ENCODE data around the gene CHMP6.

Gene CHMP6

GRCh38 chr17:80956321-80957190, 35.1 kb upstream of the CHMP6 start:
- DNase-seq (ENCODE audit: low read depth) = no peak

- no peak for DNase-seq (ENCODE audit: low read depth)
These were observed 34.1 kb upstream of the CHMP6 start for GRCh38 chr17:80957461-80957941.

GRCh38 chr17:80959330-80960036, 32.2 kb upstream of the CHMP6 start:
- DNase-seq (ENCODE audit: low read depth) = no peak

DNA sequence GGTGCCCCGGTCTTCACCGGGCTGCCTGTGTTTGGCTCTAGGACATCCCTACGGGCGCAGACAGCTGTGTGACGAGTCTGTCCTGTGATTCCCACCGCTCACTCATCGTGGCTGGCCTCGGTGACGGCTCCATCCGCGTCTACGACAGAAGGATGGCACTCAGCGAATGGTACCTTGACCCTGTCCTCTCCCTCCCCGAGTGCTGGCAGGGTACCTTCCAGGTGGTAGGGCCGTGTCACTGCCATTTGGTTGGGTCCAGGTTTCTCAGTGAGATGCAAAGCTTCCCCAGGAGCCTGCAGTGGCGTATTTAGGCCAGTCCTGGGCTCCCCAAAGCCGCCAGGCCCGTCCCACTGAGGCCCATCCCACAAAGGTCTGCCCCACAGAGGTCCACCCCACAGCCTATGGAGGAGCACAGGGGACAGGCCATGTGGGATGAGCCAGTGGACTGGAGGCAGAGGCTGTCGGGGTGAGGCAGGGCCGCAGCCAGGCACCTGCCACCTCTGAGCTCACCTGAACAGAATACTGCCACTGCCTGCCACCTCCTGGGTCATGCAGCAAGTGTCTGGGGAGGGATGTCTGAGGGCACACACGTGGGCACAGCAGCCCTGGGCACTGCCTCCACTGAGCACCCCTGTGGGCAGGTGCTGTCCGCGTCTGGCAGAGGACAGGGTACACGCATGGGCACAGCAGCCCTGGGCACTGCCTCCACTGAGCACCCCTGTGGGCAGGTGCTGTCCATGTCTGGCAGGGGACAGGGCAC, 31.4 kb upstream of the CHMP6 start:
- DNase-seq (ENCODE audit: low read depth) = no peak

DNA sequence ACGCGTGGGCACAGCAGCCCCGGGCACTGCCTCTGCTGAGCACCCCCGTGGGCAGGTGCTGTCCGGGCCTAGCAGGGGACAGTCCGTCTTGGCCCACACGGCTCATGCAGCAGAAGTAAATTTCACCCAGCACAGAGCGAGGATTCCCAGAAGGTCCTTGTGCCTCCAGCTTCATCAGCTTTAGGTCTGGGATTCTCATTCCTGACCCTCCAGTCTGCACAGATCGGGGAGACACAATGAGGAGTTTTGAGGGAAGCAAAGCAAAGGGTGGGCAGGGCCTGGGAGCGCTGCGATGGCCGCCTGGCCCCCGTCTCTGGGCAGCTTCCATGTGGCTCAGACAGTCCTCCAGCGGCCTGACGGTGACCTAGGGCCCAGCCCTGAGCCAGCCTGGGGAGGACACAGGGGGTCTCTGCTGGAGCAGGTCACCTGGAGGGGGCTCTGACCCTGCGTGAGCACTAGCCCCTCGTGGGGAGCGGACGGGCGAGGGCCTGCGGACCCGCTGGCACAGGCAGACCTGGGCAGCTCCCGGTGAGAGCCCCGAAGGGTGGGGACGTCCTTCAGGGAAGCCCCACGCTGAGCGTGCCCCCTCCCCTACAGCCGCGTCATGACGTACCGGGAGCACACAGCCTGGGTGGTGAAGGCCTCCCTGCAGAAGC, 30.7 kb upstream of the CHMP6 start:
- DNase-seq (ENCODE audit: low read depth) = no peak

DNA sequence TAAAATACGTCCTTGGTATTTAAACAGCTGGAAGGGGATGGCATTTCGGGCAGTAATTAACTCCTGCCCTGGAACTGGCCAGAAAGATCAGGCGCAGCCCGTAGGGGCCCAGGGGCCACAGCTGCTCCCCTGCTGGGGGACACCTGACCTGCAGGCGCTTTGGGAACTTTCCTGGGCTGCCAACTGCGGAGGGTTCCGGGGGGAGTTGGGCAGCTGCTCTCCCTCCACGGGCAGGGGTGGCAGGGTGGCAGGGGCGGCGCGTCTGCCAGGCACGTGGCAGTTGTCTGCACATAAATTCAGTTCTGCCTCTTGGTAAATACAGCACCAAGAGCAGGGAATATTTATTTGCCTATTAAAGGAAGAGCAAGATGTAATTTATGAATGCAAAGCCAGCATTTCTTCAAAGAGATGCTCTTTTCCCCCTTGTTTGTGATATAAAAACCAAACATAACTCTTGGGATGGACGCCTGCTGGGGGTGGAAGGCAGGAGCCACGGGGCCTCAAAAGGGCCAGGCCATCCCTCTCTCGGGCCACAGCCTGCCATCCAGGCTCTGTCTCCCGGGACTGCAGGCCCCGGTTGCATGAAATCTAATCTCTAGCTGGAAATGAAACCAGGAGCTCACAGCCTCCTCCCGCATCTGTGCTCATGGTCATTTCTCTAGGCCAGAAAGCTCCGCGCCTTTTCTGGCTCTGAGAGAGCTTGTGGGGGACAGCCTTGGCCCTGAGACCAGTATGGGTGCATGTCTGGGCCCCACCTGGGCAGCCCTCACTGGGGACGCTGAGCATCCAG, 29.9 kb upstream of the CHMP6 start:
- DNase-seq (ENCODE audit: low read depth) = no peak

DNA sequence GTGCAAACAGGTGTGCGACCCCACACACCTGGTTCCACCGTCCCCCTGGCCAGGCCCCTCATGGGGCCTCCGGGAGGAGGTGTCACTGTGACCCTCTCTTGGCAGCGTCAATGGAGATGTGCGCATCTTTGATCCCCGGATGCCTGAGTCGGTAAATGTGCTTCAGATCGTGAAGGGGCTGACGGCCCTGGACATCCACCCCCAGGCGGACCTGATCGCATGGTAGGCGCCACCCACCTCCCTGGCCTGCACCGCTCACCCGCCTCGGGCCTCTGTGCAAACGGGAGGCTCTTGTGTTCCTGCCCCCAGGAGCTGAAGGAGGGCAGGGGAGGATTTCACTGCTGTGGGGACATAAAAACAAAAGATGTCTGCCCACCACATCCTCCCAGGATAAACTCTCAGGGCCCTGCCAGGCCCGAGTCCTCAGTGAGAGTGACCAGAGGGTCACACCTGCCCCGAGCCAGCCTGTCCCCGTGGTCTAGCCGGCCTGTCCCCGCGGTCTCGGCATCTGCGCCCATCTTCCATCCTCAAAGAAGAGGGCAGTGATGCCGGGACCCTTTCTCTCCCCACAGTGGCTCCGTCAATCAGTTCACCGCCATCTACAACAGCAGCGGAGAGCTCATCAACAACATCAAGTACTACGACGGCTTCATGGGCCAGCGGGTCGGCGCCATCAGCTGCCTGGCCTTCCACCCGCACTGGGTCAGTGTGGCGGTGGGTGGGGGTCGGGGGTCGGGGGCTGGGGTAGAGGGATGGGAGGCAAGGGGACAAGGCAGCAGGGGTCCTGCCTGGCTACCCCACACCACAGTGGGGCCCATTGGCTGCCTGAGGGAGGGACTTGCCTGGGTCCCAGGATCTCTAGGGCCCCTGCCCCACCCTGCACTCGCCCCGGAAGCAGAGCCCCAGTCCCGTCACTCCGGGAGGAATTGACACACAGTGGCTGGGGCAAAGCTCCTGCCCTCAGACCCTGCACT, 29.0 kb upstream of the CHMP6 start:
- DNase-seq (ENCODE audit: low read depth) = no peak

GRCh38 chr17:80963812-80964543, 27.7 kb upstream of the CHMP6 start:
- DNase-seq (ENCODE audit: low read depth) = no peak

GRCh38 chr17:80964544-80964856, 27.1 kb upstream of the CHMP6 start:
- DNase-seq (ENCODE audit: low read depth) = no peak

GRCh38 chr17:80964859-80965580, 26.6 kb upstream of the CHMP6 start:
- no peak for DNase-seq (ENCODE audit: low read depth)

DNA sequence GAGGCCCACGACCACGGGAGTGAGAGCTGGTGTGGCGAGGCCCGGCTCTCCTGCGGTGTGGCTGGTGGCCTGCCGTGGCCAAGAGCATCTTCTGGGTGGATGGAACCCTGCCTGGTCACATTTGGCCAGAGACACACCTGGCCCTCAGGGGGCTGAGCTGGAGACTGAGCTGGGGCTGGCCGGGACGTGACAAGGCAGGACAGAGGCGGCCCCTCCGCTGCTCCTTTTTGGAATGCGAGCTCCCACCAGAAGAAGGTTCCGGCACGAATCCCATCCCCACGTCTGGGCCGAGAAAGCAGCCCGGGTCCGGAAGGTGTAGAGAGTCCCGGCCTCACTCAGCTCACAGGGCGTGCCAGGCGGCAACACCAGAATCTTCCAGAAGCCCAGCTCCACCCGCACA, 26.0 kb upstream of the CHMP6 start:
- DNase-seq (ENCODE audit: low read depth) = no peak

GRCh38 chr17:80967404-80967872, 24.2 kb upstream of the CHMP6 start:
- DNase-seq (ENCODE audit: low read depth) = no peak

DNA sequence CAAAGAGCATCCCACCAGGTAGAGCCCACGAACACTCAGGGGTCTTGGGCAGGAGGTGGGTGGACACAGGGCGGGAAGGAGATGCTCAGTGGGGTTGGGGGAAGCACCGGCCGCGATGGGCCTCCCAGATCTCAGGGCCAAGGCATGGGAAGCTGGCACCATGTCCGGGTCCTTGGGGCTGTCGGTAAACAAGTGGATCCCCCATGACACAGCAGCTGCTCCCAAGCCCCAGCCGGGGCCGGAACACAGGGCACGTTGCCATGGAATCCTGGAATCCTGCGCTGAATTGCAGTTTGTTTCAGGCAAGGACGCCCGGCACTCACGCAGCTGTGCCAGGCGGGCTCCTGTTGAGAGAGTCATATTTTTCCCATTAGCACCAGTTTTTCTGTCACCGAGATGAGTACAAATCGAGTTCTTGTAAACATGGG, 23.0 kb upstream of the CHMP6 start:
- DNase-seq (ENCODE audit: low read depth) = no peak

- DNase-seq (ENCODE audit: low read depth) = no peak
These were observed 22.5 kb upstream of the CHMP6 start for GRCh38 chr17:80969030-80969673.

GRCh38 chr17:80969674-80970043, 22.0 kb upstream of the CHMP6 start:
- DNase-seq (ENCODE audit: low read depth) = no peak

DNA sequence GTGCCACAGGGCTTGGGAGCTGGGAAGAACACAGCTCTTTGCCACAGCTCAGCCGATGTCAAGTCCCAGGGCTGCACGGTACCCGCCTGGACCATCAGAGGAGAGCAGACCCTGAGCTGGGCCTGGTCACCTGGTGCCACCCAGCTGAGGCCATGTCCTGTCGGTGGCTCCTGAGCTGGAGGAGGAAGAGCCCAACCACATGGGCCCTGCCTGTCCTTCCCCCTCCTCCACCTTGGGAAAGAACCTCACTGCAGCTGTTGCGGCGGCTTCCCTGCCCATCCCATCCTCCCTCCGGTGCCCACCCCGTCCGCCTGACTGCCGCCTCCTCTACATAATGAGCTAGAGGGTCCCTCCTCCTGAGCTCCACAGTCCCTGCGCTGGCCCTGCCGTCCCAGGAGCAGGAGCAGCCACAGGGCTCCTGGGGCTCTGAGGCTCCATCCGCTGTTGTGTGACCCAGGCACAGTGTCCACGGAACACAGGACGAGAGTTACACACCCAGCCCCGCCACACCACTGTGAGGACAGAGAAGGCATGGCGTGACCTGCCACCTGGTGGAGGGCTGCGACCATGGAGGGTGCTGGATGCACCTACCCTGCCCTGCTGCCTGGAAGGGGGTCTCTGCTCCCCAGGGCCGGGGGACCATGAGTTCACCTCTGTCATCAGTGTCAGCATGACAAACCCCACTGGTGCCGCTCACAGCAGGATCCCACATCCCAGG, 21.4 kb upstream of the CHMP6 start:
- DNase-seq (ENCODE audit: low read depth) = peak; percentile 13
